SK-N-SH (cell line): Measurements from ENCODE around the gene MED31. TPM values are rescaled to one million over a fixed set of nuclear protein-coding genes. Genes with fewer than 3 reads are reported as not detected.

Experiments used
- CTCF ChIA-PET: fragments of 300-600, 350-600 bp; formaldehyde crosslinking; extraction: SDS; loops from one replicate; lab custom pipeline; 2021; lab: Yijun Ruan, JAX
- POLR2A ChIA-PET: fragments of 350-600 bp; sonication (Branson Sonifier 250); formaldehyde crosslinking; extraction: SDS; loops from one replicate; lab custom pipeline; 2020; ENCODE audit warnings: antibody characterized with exemption, inconsistent platforms; lab: Yijun Ruan, JAX
- DNase-seq: peaks from one replicate; pipeline ENCODE4 v3.0.0; 2012
- H2AFZ ChIP-seq: fragments of 200-600 bp; sonication (generic); 2 replicates; pipeline ENCODE4 v1.8.1; 2016; ENCODE audit warnings: antibody characterized with exemption, mild to moderate bottlenecking, low read depth
- H3F3A ChIP-seq: fragments of 200-600 bp; sonication (generic); replicated peaks from 2 replicates; pipeline ENCODE3; 2016; ENCODE audit warnings: antibody characterized with exemption, mild to moderate bottlenecking; ENCODE audit not compliant: insufficient read depth
- H3K27ac ChIP-seq, 2 experiments: fragments of 200-500 bp in 1 of 2; fragments of 200-600 bp in 1 of 2; sonication (Bioruptor generic) in 1 of 2; sonication (generic), shearing (Covaris generic) in 1 of 2; 2 replicates each; pipeline versions ENCODE4 v1.5.1 to v1.6.1; 2014 to 2016; ENCODE audit warnings: low read depth in 2 of 2, inconsistent platforms in 1 of 2, low read length in 1 of 2, mild to moderate bottlenecking in 1 of 2, mixed read lengths in 1 of 2
- H3K27me3 ChIP-seq: fragments of 200-600 bp; sonication (generic), shearing (Covaris generic); 2 replicates; pipeline ENCODE4 v1.6.1; 2016; ENCODE audit warnings: mixed run types; ENCODE audit not compliant: insufficient read depth
- H3K36me3 ChIP-seq, 2 experiments: fragments of 200-500 bp in 1 of 2; fragments of 200-600 bp in 1 of 2; sonication (Bioruptor generic) in 1 of 2; sonication (generic) in 1 of 2; replicated peaks in 1 of 2; 2 replicates each; pipeline versions ENCODE3 to v1.5.1; 2014 to 2016; ENCODE audit warnings: low read length in 1 of 2, mild to moderate bottlenecking in 1 of 2; ENCODE audit not compliant: insufficient read depth in 2 of 2, control insufficient read depth in 1 of 2
- H3K4me1 ChIP-seq, 2 experiments: fragments of 200-500 bp in 1 of 2; fragments of 200-600 bp in 1 of 2; sonication (Bioruptor generic) in 1 of 2; sonication (generic), shearing (Covaris generic) in 1 of 2; 2 replicates each; pipeline versions ENCODE4 v1.5.1 to v1.6.1; 2014 to 2016; ENCODE audit warnings: low read depth in 1 of 2, low read length in 1 of 2, mixed run types in 1 of 2; ENCODE audit not compliant: insufficient read depth in 2 of 2, control insufficient read depth in 1 of 2
- H3K4me2 ChIP-seq: fragments of 200-600 bp; sonication (generic), shearing (Covaris generic); 2 replicates; pipeline ENCODE4 v1.6.1; 2017; ENCODE audit warnings: mixed run types
- H3K4me3 ChIP-seq, 2 experiments: fragments of 200-500 bp in 1 of 2; fragments of 200-600 bp in 1 of 2; sonication (Bioruptor generic) in 1 of 2; sonication (generic), shearing (Covaris generic) in 1 of 2; 2 replicates each; pipeline versions ENCODE4 v1.5.1 to v1.8.1; 2014 to 2016; ENCODE audit warnings: low read depth in 2 of 2, inconsistent platforms in 1 of 2, low read length in 1 of 2, mild to moderate bottlenecking in 1 of 2, mixed read lengths in 1 of 2, moderate library complexity in 1 of 2
- H3K79me2 ChIP-seq: fragments of 200-600 bp; sonication (generic); 2 replicates; pipeline ENCODE4 v1.8.1; 2017; ENCODE audit warnings: mild to moderate bottlenecking; ENCODE audit not compliant: insufficient read depth
- H3K9ac ChIP-seq: fragments of 200-600 bp; sonication (generic); 2 replicates; pipeline ENCODE4 v1.6.1; 2017; ENCODE audit warnings: mixed run types
- H3K9me2 ChIP-seq: fragments of 200-600 bp; sonication (generic); 2 replicates; pipeline ENCODE4 v1.6.1; 2017; ENCODE audit warnings: mixed run types
- H3K9me3 ChIP-seq: fragments of 200-600 bp; sonication (generic); 2 replicates; pipeline ENCODE4 v1.6.1; 2017; ENCODE audit warnings: mixed run types, mild to moderate bottlenecking, moderate library complexity
- H4K20me1 ChIP-seq: fragments of 200-600 bp; sonication (generic); 2 replicates; pipeline ENCODE4 v1.6.1; 2017; ENCODE audit warnings: mild to moderate bottlenecking, mixed run types; ENCODE audit not compliant: insufficient read depth
- EZH2phosphoT487 ChIP-seq: fragments of 200-600 bp; sonication (generic); IDR thresholded peaks from 2 replicates; pipeline ENCODE4 v1.6.1; 2017; ENCODE audit warnings: low read depth, mixed run types, mild to moderate bottlenecking, antibody characterized with exemption, moderate library complexity, borderline replicate concordance
- FOSL2 ChIP-seq: IDR thresholded peaks from 2 replicates; pipeline ENCODE4 v1.4.0; 2012; ENCODE audit warnings: low read depth, mild to moderate bottlenecking, moderate library complexity, borderline replicate concordance
- FOXJ3 ChIP-seq: sonication (generic); formaldehyde crosslinking; IDR thresholded peaks from 2 replicates; pipeline ENCODE4 v1.5.1; 2020; ENCODE audit warnings: mild to moderate bottlenecking, missing genetic modification reagents
- GABPA ChIP-seq: IDR thresholded peaks from 2 replicates; pipeline ENCODE4 v1.4.0; 2012; ENCODE audit warnings: low read depth, mild to moderate bottlenecking
- MAX ChIP-seq: IDR thresholded peaks from 2 replicates; pipeline ENCODE4 v1.4.0; 2012; ENCODE audit warnings: low read depth
- MEF2A ChIP-seq: IDR thresholded peaks from 2 replicates; pipeline ENCODE4 v1.4.0; 2012; ENCODE audit warnings: low read depth, borderline replicate concordance
- NFIC ChIP-seq: IDR thresholded peaks from 2 replicates; pipeline ENCODE4 v1.4.0; 2012; ENCODE audit warnings: borderline replicate concordance
- NRF1 ChIP-seq: IDR thresholded peaks from 2 replicates; pipeline ENCODE4 v1.6.1; 2012; ENCODE audit warnings: low read depth, mild to moderate bottlenecking, low read length
- PBX3 ChIP-seq: IDR thresholded peaks from 2 replicates; pipeline ENCODE4; 2012
- POLR2AphosphoS5 ChIP-seq: IDR thresholded peaks from 2 replicates; pipeline ENCODE4 v1.6.1; 2012; ENCODE audit warnings: low read depth, low read length
- RAD21 ChIP-seq: IDR thresholded peaks from 2 replicates; pipeline ENCODE4 v1.6.1; 2012; ENCODE audit warnings: mild to moderate bottlenecking, low read length
- RCOR1 ChIP-seq: fragments of 150-350 bp; IDR thresholded peaks from 2 replicates; pipeline ENCODE4 v1.6.1; 2017; ENCODE audit warnings: antibody characterized with exemption, low read length
- SIN3A ChIP-seq: IDR thresholded peaks from 2 replicates; pipeline ENCODE4 v1.6.1; 2012; ENCODE audit warnings: low read depth, mild to moderate bottlenecking, low read length, moderate library complexity, borderline replicate concordance
- TAF1 ChIP-seq: IDR thresholded peaks from 2 replicates; pipeline ENCODE4 v1.6.1; 2012; ENCODE audit warnings: low read depth, mild to moderate bottlenecking, low read length, moderate library complexity, borderline replicate concordance
- TCF12 ChIP-seq: IDR thresholded peaks from 2 replicates; pipeline ENCODE4 v1.4.0; 2012
- YY1 ChIP-seq: IDR thresholded peaks from 2 replicates; pipeline ENCODE4 v1.4.0; 2012; ENCODE audit warnings: low read depth, mild to moderate bottlenecking
- ZBTB33 ChIP-seq: IDR thresholded peaks from 2 replicates; pipeline ENCODE4 v1.4.0; 2012; ENCODE audit warnings: low read depth, borderline replicate concordance
- WGBS: methylation state at CpG from one replicate; pipeline ENCODE4 v1.1.6; 2017; ENCODE audit warnings: low lambda C conversion rate; 5-methylcytosine and 5-hydroxymethylcytosine counted together
- polyA plus RNA-seq, 3 experiments: library from polyadenylated mRNA; depleted of rRNA; stranded (reverse); fragments of >200 nt; gene quantifications; 2 replicates each; pipeline ENCODE4 v1.2.3, GENCODE V29; 2012
- TF ChIP-seq, protein P1 (sequence below): fragments of 200-600 bp; sonication (generic); IDR thresholded peaks from 2 replicates; pipeline ENCODE4 v1.6.1; 2017; ENCODE audit warnings: antibody characterized with exemption, mild to moderate bottlenecking, moderate library complexity

Gene MED31
- polyA plus RNA-seq, 1 of the 3 experiments (the other 2 are of a cell fraction): 15.1 TPM

GRCh38 chr17:6681176-6681575 is 29.8 kb upstream of the MED31 start:
- Histone ChIP-seq H3K79me2 (no peaks in the 10 kb centered on the region), H3K27me3 (peaks cover 83% of the 10 kb centered on the region), H3K9me2 (no peaks in the 10 kb centered on the region), H3K9me3 (no peaks in the 10 kb centered on the region), H3K9ac (no peak overlapping the region), H4K20me1 (no peaks in the 10 kb centered on the region)
- DNase-seq: no peak
- POLR2A ChIA-PET: no interaction called here
- TF ChIP-seq YY1 (no peak), NRF1 (no peak), FOXJ3 (no peak)
- TF ChIP-seq, protein P1, sequence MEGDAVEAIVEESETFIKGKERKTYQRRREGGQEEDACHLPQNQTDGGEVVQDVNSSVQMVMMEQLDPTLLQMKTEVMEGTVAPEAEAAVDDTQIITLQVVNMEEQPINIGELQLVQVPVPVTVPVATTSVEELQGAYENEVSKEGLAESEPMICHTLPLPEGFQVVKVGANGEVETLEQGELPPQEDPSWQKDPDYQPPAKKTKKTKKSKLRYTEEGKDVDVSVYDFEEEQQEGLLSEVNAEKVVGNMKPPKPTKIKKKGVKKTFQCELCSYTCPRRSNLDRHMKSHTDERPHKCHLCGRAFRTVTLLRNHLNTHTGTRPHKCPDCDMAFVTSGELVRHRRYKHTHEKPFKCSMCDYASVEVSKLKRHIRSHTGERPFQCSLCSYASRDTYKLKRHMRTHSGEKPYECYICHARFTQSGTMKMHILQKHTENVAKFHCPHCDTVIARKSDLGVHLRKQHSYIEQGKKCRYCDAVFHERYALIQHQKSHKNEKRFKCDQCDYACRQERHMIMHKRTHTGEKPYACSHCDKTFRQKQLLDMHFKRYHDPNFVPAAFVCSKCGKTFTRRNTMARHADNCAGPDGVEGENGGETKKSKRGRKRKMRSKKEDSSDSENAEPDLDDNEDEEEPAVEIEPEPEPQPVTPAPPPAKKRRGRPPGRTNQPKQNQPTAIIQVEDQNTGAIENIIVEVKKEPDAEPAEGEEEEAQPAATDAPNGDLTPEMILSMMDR: no peak
- TF ChIP-seq, all 33 proteins: peak for 0
- 7% methylated on average over 4 of the region's 4 CpGs for whole genome bisulfite sequencing
- Histone ChIP-seq H3K4me2 (no peak overlapping the region), H3K36me3 (no peaks in the 10 kb centered on the region), H3K27ac (no peak overlapping the region), H3F3A (no peaks in the 10 kb centered on the region), H2AFZ (no peak overlapping the region), H3K4me3 (no peak overlapping the region), H3K4me1 (no peaks in the 10 kb centered on the region)
- CTCF ChIA-PET: interaction anchor here (1.4 kb wide), 1 partner anchor 15 kb away, joined by 7 read pairs; no protein-coding TSS in a partner anchor

DNA sequence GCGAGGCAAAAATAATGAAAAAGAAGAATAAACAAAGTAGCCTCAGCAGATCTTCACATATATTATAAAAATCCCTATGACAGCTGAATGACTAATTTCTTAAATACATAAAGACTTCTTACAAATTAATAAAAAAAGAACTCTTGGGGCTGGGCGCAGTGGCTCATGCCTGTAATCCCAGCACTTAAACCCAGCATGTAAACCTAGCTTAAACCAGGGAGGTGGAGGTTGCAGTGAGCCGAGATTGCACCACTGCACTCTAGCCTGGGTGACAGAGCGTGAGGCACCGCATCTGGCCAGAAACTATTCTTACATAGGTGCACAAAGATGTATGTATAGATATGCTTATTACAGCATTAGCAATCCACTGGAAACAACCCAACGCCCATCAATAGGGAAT is 27.8 kb upstream of the MED31 start:
- H3K27ac ChIP-seq: no peak overlapping the region
- H3K79me2 ChIP-seq: no peaks in the 10 kb centered on the region
- H4K20me1 ChIP-seq: no peaks in the 10 kb centered on the region
- H3K9me2 ChIP-seq: no peaks in the 10 kb centered on the region
- WGBS: 6% methylated on average over 6 of the region's 6 CpGs
- H3K27me3 ChIP-seq: peaks cover 77% of the 10 kb centered on the region
- H3F3A ChIP-seq: no peaks in the 10 kb centered on the region
- CTCF ChIA-PET: interaction anchor here (0.9 to 1.6 kb wide), 2 partner anchors 13 to 52 kb away, joined by 3 to 5 read pairs; no protein-coding TSS in a partner anchor
- no peaks in the 10 kb centered on the region for H3K36me3 ChIP-seq
- H3K4me3 ChIP-seq: no peak overlapping the region
- no peaks in the 10 kb centered on the region for H3K9me3 ChIP-seq
- H2AFZ ChIP-seq: no peak overlapping the region
- DNase-seq: no peak
- POLR2A ChIA-PET: no interaction called here
- H3K4me1 ChIP-seq: no peaks in the 10 kb centered on the region
- no peak overlapping the region for H3K9ac ChIP-seq
- no peak overlapping the region for H3K4me2 ChIP-seq
- no peak for TF ChIP-seq FOSL2
- TF ChIP-seq EZH2phosphoT487: no peak
- TF ChIP-seq, protein P1: no peak
- no peak for TF ChIP-seq ZBTB33
- no peak for TF ChIP-seq TCF12
- no peak for TF ChIP-seq YY1
- TF ChIP-seq GABPA: no peak
- TF ChIP-seq NFIC: no peak
- TF ChIP-seq FOXJ3: no peak
- no peak for TF ChIP-seq MEF2A
- TF ChIP-seq TAF1: no peak
- no peak for TF ChIP-seq RCOR1
- no peak for TF ChIP-seq MAX
- no peak for TF ChIP-seq PBX3
- no peak for TF ChIP-seq SIN3A
- TF ChIP-seq POLR2AphosphoS5: no peak
- TF ChIP-seq RAD21: no peak
